GM18951 (cell line): ENCODE results near the gene SLC6A3.

Experiments
- POLR2A ChIP-seq: IDR thresholded peaks from 4 replicates; pipeline ENCODE4 v1.6.1; 2011; ENCODE audit warnings: mild to moderate bottlenecking; ENCODE audit not compliant: insufficient read length, insufficient read depth; ENCODE audit errors: extremely low read depth
- in situ Hi-C: fragments of 300-500 bp; cut with MboI; formaldehyde crosslinking; loops from one replicate; pipeline ENCODE4 v1.12.0; 2022; ENCODE audit warnings: low sequenced_read_pairs, mixed read lengths, inconsistent platforms; ENCODE audit not compliant: unreplicated experiment

SLC6A3 gene

DNA sequence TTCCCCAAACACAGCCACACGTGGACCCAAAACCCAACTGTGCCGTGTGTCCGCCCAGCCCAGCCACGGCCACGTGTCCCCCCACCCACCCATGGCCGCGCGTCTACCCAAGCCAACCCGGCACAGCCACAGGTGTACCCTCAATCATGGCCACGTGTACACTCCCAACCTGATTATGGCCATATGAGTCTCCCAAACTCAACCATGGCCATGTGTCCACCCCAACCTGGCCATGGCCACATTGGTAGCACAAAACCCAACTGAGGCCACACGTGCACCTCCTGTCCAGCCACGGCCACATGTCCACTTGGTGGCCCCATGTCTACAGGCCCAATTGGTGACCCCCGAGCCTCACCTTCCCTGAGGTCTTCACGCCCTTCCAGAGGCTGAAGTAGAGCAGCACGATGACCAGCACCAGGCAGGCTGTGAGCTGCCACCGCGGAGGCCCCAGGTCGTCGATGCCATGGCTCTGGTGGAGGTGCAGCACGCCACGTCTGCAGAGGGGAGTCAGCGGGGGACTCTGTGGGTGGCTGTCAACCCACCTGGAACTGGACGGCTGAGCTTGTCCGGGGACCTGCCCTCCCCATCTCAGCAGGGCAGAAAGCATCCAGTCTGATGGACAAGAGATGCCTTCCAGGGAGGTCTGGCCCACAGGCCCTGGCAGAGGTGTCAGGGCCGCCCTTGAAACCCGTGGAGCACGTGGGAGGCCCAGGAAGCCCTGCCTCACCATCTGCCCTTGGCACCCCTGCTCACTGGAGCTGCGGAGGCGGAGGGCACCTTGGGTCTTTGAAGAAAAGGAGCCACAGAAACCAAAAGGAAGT, 23.5 kb downstream of the SLC6A3 start:
- in situ Hi-C loops = no loop called here
- no peak for TF ChIP-seq POLR2A

DNA sequence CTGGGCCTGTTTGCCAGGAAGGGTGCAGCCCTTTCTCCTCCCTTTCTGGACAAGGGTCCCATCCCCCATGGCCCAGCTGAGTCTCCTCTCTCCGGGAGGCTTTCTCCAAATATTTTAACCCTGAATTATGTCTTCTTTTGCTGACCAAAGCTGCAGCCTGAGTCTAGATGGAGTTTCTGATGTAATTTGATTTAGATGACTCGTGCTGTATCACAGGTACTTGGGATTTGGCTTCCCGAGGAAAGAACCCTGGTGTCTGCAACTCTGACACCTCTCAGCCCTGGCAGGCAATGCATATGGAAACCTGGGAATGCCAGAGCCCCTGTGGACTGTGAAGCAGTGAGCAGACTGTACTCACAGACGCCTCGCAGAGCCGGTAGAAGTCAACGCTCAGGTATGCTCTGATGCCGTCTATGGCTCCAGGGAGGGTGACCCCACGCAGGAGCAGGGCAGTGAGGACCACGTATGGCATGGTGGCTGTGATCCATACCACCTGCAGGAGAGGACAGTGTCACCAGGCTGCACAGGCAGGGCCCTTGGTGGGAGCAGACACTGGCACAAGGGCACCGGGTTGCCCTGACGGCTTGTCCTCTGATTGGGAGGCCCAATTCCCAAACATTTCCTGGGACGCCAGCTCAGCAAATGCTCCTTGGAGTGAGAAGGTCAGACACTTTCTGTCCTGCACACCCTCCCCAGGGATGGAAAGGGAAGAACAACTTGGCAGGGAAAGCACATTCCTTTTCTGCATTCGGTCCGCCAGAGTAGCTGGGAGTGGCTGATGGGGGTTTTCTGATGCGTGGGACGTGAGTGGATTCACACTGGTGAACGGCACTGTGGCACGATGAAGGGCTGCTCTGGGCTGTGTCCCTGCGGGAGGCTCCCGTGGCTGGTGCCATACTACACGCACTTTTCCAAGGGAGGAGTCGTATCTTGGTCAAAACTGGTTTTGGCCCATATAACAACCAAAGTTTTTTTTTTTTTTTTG, 24.7 kb downstream of the SLC6A3 start:
- in situ Hi-C loops = no loop called here
- no peak for TF ChIP-seq POLR2A

- no peak for TF ChIP-seq POLR2A
- in situ Hi-C loops = no loop called here
Measured at GRCh38 chr5:1419476-1420210, 25.6 kb downstream of the SLC6A3 start.

GRCh38 chr5:1418921-1419280, 26.3 kb downstream of the SLC6A3 start:
- no peak for TF ChIP-seq POLR2A

DNA sequence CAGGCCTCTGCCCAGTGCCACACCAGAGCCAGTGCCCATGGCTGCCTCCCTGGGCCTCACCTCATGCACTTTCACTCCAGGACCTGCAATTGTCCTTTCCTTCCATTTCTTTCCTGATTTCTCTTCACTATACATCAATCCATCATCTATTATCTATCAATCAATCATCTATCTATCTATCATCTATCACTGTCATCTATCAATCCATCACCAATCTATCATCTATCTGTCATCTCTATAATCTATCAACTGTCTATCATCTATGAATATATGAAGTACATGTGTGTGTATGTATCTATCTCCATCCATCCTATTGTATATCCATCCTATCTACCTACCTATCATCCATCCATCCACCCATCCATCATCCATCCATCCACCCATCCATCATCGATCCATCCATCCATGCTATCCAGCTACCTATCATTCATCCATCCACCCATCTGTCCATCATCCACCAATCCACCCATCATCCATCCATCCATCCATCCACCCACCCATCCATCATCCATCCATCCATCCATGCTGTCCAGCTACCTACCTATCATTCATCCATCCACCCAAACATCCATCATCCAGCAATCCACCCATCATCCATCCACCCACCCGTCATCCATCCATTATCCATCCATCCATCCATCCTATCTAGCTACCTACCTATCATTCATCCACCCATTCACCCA, 26.9 kb downstream of the SLC6A3 start:
- no peak for TF ChIP-seq POLR2A

More at GRCh38 chr5:1418921-1419280, 26.3 kb downstream of the SLC6A3 start:
- in situ Hi-C loops = no loop called here

DNA sequence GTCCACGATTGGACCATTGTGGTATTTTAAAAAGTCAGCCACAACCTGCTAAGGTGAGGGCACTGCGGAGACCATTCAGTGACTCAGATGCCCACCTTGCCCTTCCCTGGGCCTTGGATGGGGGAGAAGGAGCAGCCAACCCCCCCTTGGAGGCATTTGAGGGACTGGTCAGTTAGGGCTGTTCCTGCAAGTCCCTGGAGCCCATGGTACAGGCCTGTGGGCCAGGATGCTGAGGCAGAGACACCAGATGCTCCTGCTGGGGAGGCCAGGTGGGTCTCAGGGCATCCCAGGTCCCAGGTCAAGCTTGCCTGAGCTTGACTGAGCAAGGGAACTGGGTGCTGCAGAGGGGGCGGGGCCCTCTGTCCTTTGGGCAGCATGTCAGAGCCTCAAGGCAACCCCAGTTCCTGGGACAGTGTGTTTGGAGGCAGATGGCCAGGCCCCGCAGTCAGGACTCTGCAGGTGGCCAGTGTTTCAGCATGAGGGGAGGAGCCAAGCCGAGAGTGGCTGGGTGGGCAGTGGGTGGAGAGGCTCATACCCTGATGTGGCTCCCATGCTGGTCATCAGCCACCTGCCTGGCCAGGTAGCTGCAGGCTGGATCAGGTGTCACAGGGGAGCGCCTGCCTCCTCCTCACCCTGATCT, 27.5 kb downstream of the SLC6A3 start:
- in situ Hi-C loops = no loop called here

More for the DNA sequence above, 26.9 kb downstream of the SLC6A3 start:
- in situ Hi-C loops = no loop called here

DNA sequence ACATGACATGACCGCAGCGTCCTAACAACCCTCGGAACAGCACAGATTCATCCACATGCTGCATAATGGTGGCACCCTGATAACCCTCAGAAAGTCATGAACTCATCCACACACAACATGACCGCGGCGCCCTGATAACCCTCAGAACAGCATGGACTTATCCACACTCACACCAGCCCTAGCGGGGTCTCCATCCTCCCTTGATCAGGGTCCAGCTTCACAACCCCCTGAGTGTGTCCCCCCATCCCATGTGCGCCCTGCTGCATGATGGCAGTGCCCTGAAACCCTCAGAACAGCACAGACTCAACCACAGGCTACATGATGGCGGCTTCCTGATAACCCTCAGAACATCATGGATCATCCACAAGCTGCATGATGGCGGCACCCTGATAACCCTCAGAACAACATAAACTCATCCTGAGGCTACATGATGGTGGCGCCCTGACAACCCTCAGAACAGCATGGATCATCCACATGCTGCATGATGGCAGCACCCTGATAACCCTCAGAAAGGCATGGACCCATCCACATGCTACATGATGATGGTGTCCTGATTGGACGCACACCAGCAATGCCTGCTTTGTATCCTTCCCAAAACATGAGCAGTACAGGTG, 28.3 kb downstream of the SLC6A3 start:
- no peak for TF ChIP-seq POLR2A
- in situ Hi-C loops = no loop called here

More for the DNA sequence above, 27.5 kb downstream of the SLC6A3 start:
- no peak for TF ChIP-seq POLR2A

- in situ Hi-C loops = no loop called here
Measured at GRCh38 chr5:1415626-1416360, 29.4 kb downstream of the SLC6A3 start.

DNA sequence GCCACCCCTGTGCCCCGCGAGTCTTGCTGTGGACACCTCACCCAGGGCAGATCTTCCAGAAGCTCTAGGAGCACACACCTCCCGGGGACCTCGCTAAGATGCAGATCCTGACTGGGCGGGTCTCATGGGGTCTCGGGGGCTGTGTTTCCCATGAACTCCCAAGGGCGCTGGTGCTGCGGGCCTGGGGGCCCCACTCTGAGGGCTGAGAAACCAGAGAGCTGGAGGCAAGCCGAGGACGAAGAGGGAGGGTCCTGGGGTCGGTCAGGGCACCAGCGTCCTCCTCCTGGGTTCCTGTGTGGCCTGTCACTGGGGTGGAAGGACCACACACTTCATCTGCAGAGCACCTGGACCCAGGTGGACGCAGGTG, 30.2 kb downstream of the SLC6A3 start:
- TF ChIP-seq POLR2A = no peak
- in situ Hi-C loops = no loop called here

More at GRCh38 chr5:1415626-1416360, 29.4 kb downstream of the SLC6A3 start:
- no peak for TF ChIP-seq POLR2A

- in situ Hi-C loops = no loop called here
- no peak for TF ChIP-seq POLR2A
Measured at GRCh38 chr5:1414311-1415058, 30.8 kb downstream of the SLC6A3 start.
